ENCODE results near the gene RMDN3.
A peak's percentile ranks its signal among the peaks of the same experiment; 100 is the strongest.

Gene RMDN3, protein sequence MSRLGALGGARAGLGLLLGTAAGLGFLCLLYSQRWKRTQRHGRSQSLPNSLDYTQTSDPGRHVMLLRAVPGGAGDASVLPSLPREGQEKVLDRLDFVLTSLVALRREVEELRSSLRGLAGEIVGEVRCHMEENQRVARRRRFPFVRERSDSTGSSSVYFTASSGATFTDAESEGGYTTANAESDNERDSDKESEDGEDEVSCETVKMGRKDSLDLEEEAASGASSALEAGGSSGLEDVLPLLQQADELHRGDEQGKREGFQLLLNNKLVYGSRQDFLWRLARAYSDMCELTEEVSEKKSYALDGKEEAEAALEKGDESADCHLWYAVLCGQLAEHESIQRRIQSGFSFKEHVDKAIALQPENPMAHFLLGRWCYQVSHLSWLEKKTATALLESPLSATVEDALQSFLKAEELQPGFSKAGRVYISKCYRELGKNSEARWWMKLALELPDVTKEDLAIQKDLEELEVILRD

GRCh38 chr15:40754883-40755811, at the start of gene RMDN3:
Gene RMDN3, minus strand, starts transcription at chr15:40755254. Its CDS starts 471 bp downstream, at chr15:40754783.
- peak; percentile 91 for DNase-seq

GRCh38 chr15:40803688-40804087, 48.6 kb upstream of the RMDN3 start:
- no peak for DNase-seq

- DNase-seq, result no peak
Observed at GRCh38 chr15:40803076-40803475, 48.0 kb upstream of the RMDN3 start.

- DNase-seq, result no peak
Observed at GRCh38 chr15:40799523-40799922, 44.5 kb upstream of the RMDN3 start.

GRCh38 chr15:40796512-40796911, 41.5 kb upstream of the RMDN3 start:
- DNase-seq, result no peak

DNA sequence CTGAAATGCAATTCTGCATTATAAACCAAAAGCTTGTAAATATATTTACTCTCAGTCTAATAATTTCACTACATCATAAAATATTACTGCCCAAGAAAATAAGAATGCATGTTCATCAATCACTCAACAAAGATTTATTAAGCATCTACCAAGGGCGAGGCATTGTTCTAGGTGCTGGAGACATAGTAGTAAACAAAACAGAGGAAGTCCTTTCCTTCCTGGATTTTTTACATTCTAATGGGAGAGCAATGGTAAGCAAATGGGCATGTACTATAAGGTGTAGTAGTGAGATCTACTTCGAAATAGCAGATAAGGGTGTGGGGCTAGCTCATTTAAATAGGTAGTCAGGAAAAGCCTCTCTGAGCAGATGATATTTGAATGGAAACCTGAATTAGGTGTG, 41.0 kb upstream of the RMDN3 start:
- no peak for DNase-seq

DNA sequence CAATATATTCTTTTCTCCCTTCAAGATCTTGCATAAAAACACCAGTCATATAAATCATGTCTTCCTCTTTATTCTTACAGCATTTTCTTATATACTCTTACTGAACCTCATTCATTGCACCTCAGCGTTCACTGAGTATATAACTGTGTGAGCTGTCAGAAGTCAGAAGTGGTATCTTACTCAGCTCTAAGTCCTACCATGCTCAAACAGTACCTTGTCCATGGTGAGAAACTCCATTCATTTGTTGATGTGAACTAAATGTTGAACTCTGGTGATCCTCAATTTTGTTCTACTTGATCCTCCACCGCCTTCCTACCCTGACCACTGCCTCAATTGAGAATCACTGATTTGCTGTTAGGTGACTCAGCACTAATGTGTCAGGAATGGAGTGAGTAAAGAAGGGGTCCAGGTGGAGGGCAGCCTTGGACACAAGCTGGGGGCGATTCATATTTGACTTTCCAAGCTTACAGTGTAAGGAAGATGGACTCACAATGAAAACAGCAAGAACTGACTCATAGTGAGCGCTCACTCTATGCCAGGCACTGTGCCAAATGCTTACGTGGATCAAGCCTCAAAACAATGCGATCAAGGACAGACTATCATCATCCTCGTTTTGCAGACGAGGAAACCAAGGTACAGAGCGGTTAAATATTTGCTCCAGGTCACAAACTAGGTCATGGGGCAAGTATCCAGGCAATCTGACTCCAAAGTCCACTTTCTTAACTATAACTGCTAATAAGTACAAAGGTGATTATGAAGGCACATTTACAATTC, 38.3 kb upstream of the RMDN3 start:
- DNase-seq, result no peak

- DNase-seq, result no peak
Observed at GRCh38 chr15:40792394-40792793, 37.3 kb upstream of the RMDN3 start.

DNA sequence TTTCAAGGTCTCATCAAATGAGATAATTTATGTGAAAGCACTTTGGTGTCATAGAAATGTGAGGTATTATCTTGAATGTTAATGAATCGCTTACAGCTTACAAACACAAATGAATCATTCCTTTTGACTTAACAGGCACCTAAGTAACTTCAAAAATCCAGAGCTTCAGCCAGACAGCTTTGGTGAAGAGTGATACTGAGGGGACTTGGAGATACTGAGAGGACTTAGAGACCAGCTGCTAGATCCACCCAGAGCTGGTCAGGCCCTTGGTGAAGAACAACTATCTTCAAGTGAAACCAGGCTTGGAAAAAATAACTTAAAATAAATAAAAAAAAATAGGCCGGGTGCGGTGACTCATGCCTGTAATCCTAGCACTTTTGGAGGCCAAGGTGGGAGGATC, 35.7 kb upstream of the RMDN3 start:
- DNase-seq, result no peak

DNA sequence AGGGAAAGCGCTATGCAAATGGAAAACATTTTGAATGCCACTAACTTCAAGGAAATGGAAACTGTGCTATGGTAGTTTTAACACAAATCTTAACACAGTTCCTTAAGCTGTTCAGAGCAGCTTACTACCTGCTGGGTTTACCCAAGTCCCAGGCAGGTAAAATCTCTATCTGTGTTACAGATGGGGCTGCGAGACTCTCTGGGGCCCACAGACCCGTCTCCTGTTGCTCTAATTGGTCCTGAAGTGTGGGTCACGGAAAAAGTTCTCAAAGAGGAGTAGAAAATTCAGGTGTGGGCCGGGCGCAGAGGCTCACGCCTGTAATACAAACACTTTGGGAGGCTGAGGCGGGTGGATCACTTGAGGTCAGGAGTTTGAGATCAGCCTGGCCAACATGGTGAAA, 34.9 kb upstream of the RMDN3 start:
- no peak for DNase-seq

DNA sequence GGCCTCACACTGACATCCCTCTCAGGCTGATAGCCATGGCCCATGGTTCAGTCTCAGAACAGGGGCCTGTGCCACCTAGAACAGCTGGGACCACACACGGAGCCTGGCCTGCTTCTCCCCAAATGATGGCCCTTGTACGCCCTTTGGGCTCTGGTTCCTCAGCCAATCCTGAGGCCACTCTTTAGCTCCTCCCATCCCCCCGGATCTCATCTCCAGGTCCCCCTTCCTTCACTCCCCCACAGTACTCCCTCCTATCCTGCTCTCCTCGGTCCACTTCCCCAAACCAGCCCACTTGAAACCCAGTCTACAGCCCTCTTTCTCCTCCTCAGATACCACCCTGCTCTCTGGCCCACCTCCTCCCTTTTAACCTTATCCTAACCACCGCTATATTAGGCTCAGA, 34.1 kb upstream of the RMDN3 start:
- no peak for DNase-seq

- DNase-seq, result no peak
Observed at GRCh38 chr15:40787991-40788390, 32.9 kb upstream of the RMDN3 start.

- no peak for DNase-seq
Observed at GRCh38 chr15:40787344-40787841, 32.3 kb upstream of the RMDN3 start.

DNA sequence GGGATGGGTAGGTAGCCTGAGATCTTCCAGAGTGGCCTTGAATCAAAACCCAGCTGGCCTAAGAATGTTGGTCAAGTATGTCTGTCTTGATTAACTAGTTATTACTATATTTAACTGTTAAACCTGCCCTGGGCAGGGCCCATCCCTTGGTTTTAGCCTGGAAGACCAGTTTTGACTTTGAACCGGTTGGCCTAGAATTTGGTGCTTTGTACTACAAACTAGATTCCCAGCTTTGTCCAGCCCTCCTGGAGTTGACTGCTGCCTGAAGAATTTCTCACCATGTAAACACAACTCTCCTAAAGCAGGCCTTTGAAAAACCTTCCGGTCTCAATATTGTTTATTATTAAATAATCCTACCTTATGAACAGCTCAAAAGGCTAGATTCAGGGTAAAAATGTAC, 30.8 kb upstream of the RMDN3 start:
- DNase-seq, result no peak

DNA sequence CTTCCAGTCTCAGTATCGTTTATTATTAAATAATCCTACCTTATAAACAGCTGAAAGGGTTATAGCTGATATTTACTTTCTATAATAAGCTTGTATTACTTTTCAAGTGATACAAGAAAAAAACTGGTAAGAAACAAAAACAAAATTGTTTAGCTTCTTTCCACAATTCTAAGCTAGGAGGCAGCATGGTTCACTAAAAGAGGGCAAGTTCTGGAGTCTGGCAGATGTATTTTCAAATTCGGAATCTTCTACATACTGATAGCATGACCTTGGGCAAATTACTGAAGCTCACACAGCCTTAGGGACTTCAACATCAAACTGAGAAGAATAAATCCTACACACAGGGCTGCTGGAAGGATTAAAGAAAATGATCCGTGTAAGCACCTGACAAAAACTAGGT, 30.1 kb upstream of the RMDN3 start:
- no peak for DNase-seq

GRCh38 chr15:40782609-40783227, 27.7 kb upstream of the RMDN3 start:
- peak; percentile 77 for DNase-seq

DNA sequence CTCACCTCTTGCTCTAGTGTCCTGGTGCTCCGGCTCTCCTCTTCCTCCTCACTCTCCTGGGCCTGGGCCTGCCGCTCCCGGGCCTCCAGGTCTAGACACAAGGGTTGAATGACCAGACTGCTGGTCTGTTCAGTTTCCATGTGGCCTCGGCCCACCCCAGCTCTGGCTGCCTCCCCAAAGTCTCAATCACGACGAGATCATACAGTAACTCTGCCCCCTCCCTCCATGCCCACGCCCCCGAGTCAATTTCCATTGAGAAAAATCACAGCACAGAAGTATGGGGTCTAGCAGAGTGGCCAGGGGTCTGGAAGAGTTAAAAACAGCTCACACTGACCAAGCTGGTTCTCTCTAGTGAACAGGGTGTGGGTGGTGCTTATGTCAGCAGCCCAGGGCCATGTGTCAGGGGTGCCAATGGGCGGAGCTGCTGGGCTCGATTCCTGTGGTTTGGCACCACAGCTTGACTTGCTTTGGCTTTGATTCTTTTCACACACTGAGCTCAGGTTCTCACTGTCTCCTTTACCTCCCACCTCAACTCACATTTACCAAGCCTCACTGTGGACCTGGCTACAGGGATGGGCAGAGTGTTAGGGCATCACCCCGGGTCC, 21.6 kb upstream of the RMDN3 start:
- DNase-seq, result peak; percentile 65

- DNase-seq, result no peak
Observed at GRCh38 chr15:40775740-40776536, 20.9 kb upstream of the RMDN3 start.

DNA sequence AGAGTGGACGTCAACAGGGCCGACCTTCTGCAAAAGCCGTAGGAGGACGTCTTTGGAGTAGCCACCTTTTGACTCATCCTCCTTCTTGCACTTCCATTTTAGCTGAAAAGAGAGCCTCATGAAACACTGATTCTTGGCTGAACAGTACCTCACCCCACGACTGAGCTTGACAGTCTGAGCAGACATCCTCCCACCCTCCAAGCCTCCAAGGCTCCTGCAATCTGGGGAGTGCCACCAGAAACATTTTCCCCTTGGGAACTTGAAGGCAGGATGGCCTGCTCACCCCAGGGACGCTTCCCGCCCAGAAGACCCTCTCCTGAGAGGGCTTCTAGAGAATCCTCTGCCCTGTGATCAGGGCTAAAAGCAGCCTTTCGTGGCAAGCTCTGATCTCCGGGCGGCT, 20.0 kb upstream of the RMDN3 start:
- DNase-seq, result no peak

DNA sequence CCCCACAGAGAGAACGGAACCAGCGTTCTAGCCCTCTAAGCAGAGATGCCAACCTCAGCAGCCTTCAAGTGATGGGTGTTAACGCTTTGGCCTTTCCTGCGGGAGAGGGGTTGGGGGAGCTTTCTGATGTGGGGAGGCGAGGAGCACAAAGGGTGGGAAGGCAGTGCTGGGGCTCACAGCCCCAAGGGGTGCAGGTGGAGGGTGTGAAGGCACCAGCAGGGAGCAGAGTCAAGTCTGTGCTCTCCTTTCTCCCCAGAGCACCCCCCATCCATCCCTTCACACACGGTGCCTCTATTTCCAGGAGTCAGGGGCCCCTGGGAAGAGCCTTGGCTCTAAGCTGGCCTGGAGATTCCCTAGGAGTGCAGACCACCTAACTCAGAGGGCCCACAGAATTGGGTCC, 18.8 kb upstream of the RMDN3 start:
- no peak for DNase-seq

- DNase-seq, result no peak
Observed at GRCh38 chr15:40773496-40773895, 18.4 kb upstream of the RMDN3 start.

Measured in CD4-positive, alpha-beta T cell treated with Interferon gamma for 1 hour (primary cell).